Hepatocyte (in vitro differentiated cells): ENCODE data around the gene PAPSS1. TPM values are rescaled to one million over a fixed set of nuclear protein-coding genes. Genes with fewer than 3 reads are reported as not detected.

Source experiments
- DNase-seq: peaks from one replicate; pipeline ENCODE4 v3.0.0-alpha.2; 2016; ENCODE audit warnings: low spot score
- H2AFZ ChIP-seq: fragments of 200-600 bp; sonication (generic); 2 replicates; pipeline ENCODE4 v1.6.0; 2016; ENCODE audit warnings: antibody characterized with exemption, mild to moderate bottlenecking
- H3K27ac ChIP-seq: fragments of 200-600 bp; sonication (generic); 2 replicates; pipeline ENCODE4 v1.5.1; 2016; ENCODE audit warnings: mild to moderate bottlenecking
- H3K27me3 ChIP-seq: fragments of 200-600 bp; sonication (generic); 2 replicates; pipeline ENCODE4 v1.6.1; 2016
- H3K36me3 ChIP-seq: fragments of 200-600 bp; sonication (generic); replicated peaks from 2 replicates; pipeline ENCODE4 v1.5.1; 2016; ENCODE audit warnings: low read depth; ENCODE audit not compliant: insufficient read depth
- H3K4me1 ChIP-seq: fragments of 200-600 bp; sonication (generic); 2 replicates; pipeline ENCODE4 v1.5.1; 2016; ENCODE audit warnings: mild to moderate bottlenecking, moderate library complexity; ENCODE audit not compliant: insufficient read depth
- H3K4me2 ChIP-seq: fragments of 200-600 bp; sonication (generic); 2 replicates; pipeline ENCODE4 v1.6.0; 2016
- H3K4me3 ChIP-seq: fragments of 200-600 bp; sonication (generic); 2 replicates; pipeline ENCODE4 v1.5.1; 2016; ENCODE audit warnings: mild to moderate bottlenecking
- H3K79me2 ChIP-seq: fragments of 200-600 bp; sonication (generic); 2 replicates; pipeline ENCODE4 v1.6.0; 2017; ENCODE audit warnings: mild to moderate bottlenecking
- H3K9me2 ChIP-seq: fragments of 200-600 bp; sonication (generic); replicated peaks from 2 replicates; pipeline ENCODE4 v1.6.0; 2017; ENCODE audit warnings: mild to moderate bottlenecking; ENCODE audit not compliant: insufficient read depth
- H3K9me3 ChIP-seq: fragments of 200-600 bp; sonication (generic); 2 replicates; pipeline ENCODE4 v1.5.1; 2016; ENCODE audit warnings: low read depth, mild to moderate bottlenecking
- H4K20me1 ChIP-seq: fragments of 200-600 bp; sonication (generic); 2 replicates; pipeline ENCODE4 v1.6.0; 2016; ENCODE audit warnings: mild to moderate bottlenecking; ENCODE audit not compliant: insufficient read depth, poor library complexity, severe bottlenecking
- CTCF ChIP-seq: fragments of 200-600 bp; sonication (generic); IDR thresholded peaks from 2 replicates; pipeline ENCODE4 v1.5.1; 2016; ENCODE audit warnings: antibody characterized with exemption, mild to moderate bottlenecking; ENCODE audit not compliant: poor library complexity
- EZH2 ChIP-seq: fragments of 200-600 bp; sonication (generic); IDR thresholded peaks from 2 replicates; pipeline ENCODE4 v1.6.1; 2016; ENCODE audit warnings: antibody characterized with exemption, mild to moderate bottlenecking, borderline replicate concordance
- EZH2phosphoT487 ChIP-seq: fragments of 200-600 bp; sonication (generic); IDR thresholded peaks from one replicate; pipeline ENCODE4 v1.6.1; 2018; ENCODE audit warnings: antibody characterized with exemption, mild to moderate bottlenecking, low read depth, moderate library complexity; ENCODE audit not compliant: unreplicated experiment, severe bottlenecking
- WGBS: methylation state at CpG from one replicate; pipeline ENCODE4 v1.1.6; 2016; ENCODE audit warnings: low lambda C conversion rate; ENCODE audit errors: missing lambda C conversion rate; 5-methylcytosine and 5-hydroxymethylcytosine counted together
- polyA plus RNA-seq: library from polyadenylated mRNA; unstranded; fragments of >200 nt; fragmentation: Nextera tagmentation; extraction: Ambion mirVana; gene quantifications from 2 replicates; pipeline ENCODE4 v1.2.1, GENCODE V29; 2016
- total RNA-seq: library from RNA; depleted of rRNA; stranded (reverse); fragments of >200 nt; gene quantifications from 2 replicates; pipeline ENCODE4 v1.2.3, GENCODE V29; 2014

Gene PAPSS1
- total and polyA plus RNA-seq, 2 experiments from 2014 or later, result 102 to 103 TPM

- Histone ChIP-seq H3K27me3 (no peaks in the 10 kb centered on the region), H3K79me2 (peaks cover 20% of the 10 kb centered on the region), H4K20me1 (no peaks in the 10 kb centered on the region), H3K9me2 (no peaks in the 10 kb centered on the region), H3K27ac (no peak overlapping the region), H2AFZ (no peak overlapping the region), H3K4me2 (no peak overlapping the region), H3K9me3 (no peaks in the 10 kb centered on the region), H3K4me3 (no peak overlapping the region), H3K4me1 (peaks cover 5% of the 10 kb centered on the region), H3K36me3 (no peaks in the 10 kb centered on the region)
- WGBS, result 82% methylated on average over 4 of the region's 4 CpGs
- no peak for DNase-seq
- no peak for TF ChIP-seq EZH2phosphoT487
- TF ChIP-seq CTCF, result no peak
- TF ChIP-seq EZH2, result no peak
These were observed 74.4 kb downstream of the PAPSS1 start for GRCh38 chr4:107645604-107646003.

GRCh38 chr4:107643021-107643420 lies 77.0 kb downstream of the PAPSS1 start:
- no peaks in the 10 kb centered on the region for H3K27me3 ChIP-seq
- H2AFZ ChIP-seq, result no peak overlapping the region
- H3K9me2 ChIP-seq, result no peaks in the 10 kb centered on the region
- H3K4me1 ChIP-seq, result peaks cover 12% of the 10 kb centered on the region
- DNase-seq, result no peak
- H3K4me3 ChIP-seq, result no peak overlapping the region
- H4K20me1 ChIP-seq, result no peaks in the 10 kb centered on the region
- no peaks in the 10 kb centered on the region for H3K9me3 ChIP-seq
- 88% methylated on average over 7 of the region's 7 CpGs for WGBS
- no peaks in the 10 kb centered on the region for H3K36me3 ChIP-seq
- peaks cover 14% of the 10 kb centered on the region for H3K79me2 ChIP-seq
- no peak overlapping the region for H3K27ac ChIP-seq
- H3K4me2 ChIP-seq, result peak overlapping the region; percentile 15
- TF ChIP-seq CTCF, result no peak
- no peak for TF ChIP-seq EZH2phosphoT487
- TF ChIP-seq EZH2, result no peak

GRCh38 chr4:107640878-107641277 lies 79.2 kb downstream of the PAPSS1 start:
- H3K9me3 ChIP-seq, result no peaks in the 10 kb centered on the region
- H3K27me3 ChIP-seq, result no peaks in the 10 kb centered on the region
- no peak overlapping the region for H3K4me2 ChIP-seq
- no peak for DNase-seq
- H3K9me2 ChIP-seq, result no peaks in the 10 kb centered on the region
- no peak overlapping the region for H3K4me3 ChIP-seq
- no peaks in the 10 kb centered on the region for H3K36me3 ChIP-seq
- no peak overlapping the region for H3K27ac ChIP-seq
- TF ChIP-seq EZH2phosphoT487 (no peak), CTCF (no peak), EZH2 (no peak)
- peaks cover 6% of the 10 kb centered on the region for H3K79me2 ChIP-seq
- H2AFZ ChIP-seq, result no peak overlapping the region
- peaks cover 12% of the 10 kb centered on the region for H3K4me1 ChIP-seq
- no peaks in the 10 kb centered on the region for H4K20me1 ChIP-seq
- WGBS, result 83% methylated on average over 1 of the region's 1 CpG

GRCh38 chr4:107640197-107640596 lies 79.8 kb downstream of the PAPSS1 start:
- no peak overlapping the region for H3K4me2 ChIP-seq
- TF ChIP-seq EZH2phosphoT487 (no peak), EZH2 (no peak), CTCF (no peak)
- no peaks in the 10 kb centered on the region for H4K20me1 ChIP-seq
- 69% methylated on average over 2 of the region's 2 CpGs for WGBS
- peaks cover 12% of the 10 kb centered on the region for H3K4me1 ChIP-seq
- H3K4me3 ChIP-seq, result no peak overlapping the region
- no peaks in the 10 kb centered on the region for H3K36me3 ChIP-seq
- no peak for DNase-seq
- H3K27ac ChIP-seq, result no peak overlapping the region
- no peaks in the 10 kb centered on the region for H3K9me3 ChIP-seq
- H3K9me2 ChIP-seq, result no peaks in the 10 kb centered on the region
- H3K27me3 ChIP-seq, result no peaks in the 10 kb centered on the region
- H2AFZ ChIP-seq, result no peak overlapping the region
- H3K79me2 ChIP-seq, result peaks cover 6% of the 10 kb centered on the region
